ENCODE measurements around the gene PPCDC.
A peak's percentile ranks its signal among the peaks of the same experiment; 100 is the strongest.

PPCDC gene

GRCh38 chr15:75021341-75021740 lies 2.0 kb upstream of the PPCDC start:
- DNase-seq, result no peak
- H3K4me3 ChIP-seq (ENCODE audit: low read depth, low read length), result no peak overlapping the region
- no peaks in the 10 kb centered on the region for H3K27me3 ChIP-seq
- H3K36me3 ChIP-seq, result peaks cover 42% of the 10 kb centered on the region
- TF ChIP-seq CTCF (IDR thresholded peaks at IDR 0.05; ENCODE audit: low read depth, low read length), result no peak
- H3K9me3 ChIP-seq, result no peaks in the 10 kb centered on the region
- H3K4me1 ChIP-seq, result peaks cover 8% of the 10 kb centered on the region

GRCh38 chr15:75022783-75023180 lies 608 bp upstream of the PPCDC start:
- H3K4me1 ChIP-seq, result peaks cover 8% of the 10 kb centered on the region
- TF ChIP-seq CTCF (IDR thresholded peaks at IDR 0.05; ENCODE audit: low read depth, low read length), result no peak
- H3K9me3 ChIP-seq, result no peaks in the 10 kb centered on the region
- no peak for DNase-seq
- H3K4me3 ChIP-seq (ENCODE audit: low read depth, low read length), result no peak overlapping the region; the same call in 1 of the 2 replicates
- no peaks in the 10 kb centered on the region for H3K27me3 ChIP-seq
- peaks cover 28% of the 10 kb centered on the region for H3K36me3 ChIP-seq

DNA sequence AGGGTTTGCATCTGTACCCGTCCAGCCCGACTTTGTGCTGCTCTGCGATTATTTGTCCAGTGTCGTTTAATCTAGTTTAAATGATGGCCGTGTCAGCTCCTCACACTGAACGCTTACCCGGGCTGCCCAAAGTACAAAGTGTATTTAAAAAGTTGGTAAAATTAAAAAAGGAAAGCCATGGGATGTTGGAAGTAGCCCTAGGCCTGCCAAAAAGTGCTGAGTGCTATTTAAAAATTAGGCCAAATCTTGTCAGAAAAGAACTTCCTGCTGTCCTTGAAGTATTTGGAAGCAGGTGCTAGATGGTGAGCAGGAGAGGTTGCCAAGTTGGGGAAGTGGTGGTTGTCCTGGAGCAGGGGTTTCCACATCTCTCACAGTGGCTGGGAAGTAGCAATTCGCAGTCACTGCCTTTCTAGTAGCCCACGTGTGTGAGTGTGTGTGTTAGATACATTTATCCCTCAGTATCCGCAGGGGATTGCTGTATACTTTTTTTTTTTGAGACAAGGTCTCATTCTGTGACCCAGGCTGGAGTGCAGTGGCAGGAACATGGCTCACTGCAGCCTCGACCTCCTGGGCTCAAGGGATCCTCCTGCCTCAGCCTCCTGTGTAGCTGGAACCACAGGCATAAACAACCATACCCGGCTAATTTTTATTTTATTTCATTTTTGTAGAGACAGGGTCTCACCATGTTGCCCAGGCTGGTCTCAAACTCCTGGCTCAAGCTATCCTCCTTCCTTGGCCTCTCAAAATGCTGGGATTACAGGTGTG lies 664 bp downstream of the PPCDC start:
- no peak for DNase-seq
- Histone ChIP-seq H3K36me3 (peaks cover 21% of the 10 kb centered on the region), H3K9me3 (no peaks in the 10 kb centered on the region), H3K4me1 (peaks cover 8% of the 10 kb centered on the region), H3K4me3 (ENCODE audit: low read depth, low read length) (peak overlapping the region; percentile 96), H3K27me3 (no peaks in the 10 kb centered on the region)
- TF ChIP-seq CTCF (IDR thresholded peaks at IDR 0.05; ENCODE audit: low read depth, low read length), result no peak

DNA sequence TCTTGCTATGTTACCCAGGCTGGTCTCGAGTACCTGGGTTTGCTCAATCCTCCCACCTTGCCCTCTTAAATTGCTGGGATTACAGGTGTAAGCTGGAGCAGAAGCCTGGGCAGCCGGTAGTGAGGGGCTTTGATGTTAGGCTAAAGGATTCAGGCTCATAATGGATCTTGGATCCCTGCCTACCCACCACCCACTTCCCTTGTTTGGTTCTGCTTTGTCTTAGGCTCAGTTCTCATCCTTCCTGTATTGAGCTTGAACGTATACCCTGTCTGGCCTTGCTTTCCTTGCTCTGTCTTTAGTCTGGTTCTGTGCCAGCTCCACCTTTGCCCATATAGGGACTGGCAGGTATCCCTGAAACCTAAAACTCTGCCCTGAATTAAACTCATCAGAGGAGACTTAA lies 1.7 kb downstream of the PPCDC start:
- Histone ChIP-seq H3K27me3 (no peaks in the 10 kb centered on the region), H3K9me3 (no peaks in the 10 kb centered on the region), H3K4me3 (ENCODE audit: low read depth, low read length) (no peak overlapping the region), H3K4me1 (peaks cover under 1% of the 10 kb centered on the region), H3K36me3 (peaks cover 14% of the 10 kb centered on the region)
- no peak for DNase-seq
- TF ChIP-seq CTCF (IDR thresholded peaks at IDR 0.05; ENCODE audit: low read depth, low read length), result no peak

DNA sequence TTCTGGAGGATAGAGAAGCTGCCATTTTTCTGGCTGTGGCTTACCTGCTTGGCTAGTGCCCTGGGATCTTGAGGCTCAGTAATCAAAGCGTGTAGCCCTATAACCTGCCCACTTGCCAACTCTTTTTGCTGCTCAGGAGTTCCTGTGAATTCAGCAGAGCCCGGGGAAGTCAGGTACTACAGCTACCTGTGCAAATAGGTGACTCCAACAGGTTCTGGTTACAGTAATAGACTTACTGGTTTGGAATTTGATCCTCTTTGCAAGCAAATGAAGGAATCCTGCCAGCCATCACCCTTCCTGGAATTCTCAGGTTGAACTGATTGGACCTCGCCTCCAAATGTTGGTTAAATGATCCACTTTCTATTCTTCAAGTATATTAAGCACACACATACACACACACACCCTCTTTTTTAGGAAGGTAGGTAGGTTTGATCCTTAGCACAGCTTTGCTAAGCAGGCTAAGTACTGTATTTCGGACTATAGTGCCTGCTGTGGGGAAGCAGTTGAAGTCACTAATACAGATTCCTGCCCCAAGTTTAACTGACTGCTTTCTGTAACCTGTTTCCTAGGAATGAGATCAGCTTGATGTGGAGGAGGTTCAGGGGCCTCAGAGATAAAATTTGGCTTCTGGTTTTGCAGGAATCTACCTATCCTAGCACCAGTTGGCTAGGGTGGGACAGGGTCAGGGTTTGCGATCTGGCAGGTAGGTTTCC lies 2.3 kb downstream of the PPCDC start:
- H3K9me3 ChIP-seq, result no peaks in the 10 kb centered on the region
- H3K4me3 ChIP-seq (ENCODE audit: low read depth, low read length), result no peak overlapping the region
- peaks cover 6% of the 10 kb centered on the region for H3K4me1 ChIP-seq
- peaks cover 10% of the 10 kb centered on the region; the same call in 1 of the 2 replicates for H3K36me3 ChIP-seq
- TF ChIP-seq CTCF (IDR thresholded peaks at IDR 0.05; ENCODE audit: low read depth, low read length), result no peak
- H3K27me3 ChIP-seq, result no peaks in the 10 kb centered on the region
- DNase-seq, result no peak

DNA sequence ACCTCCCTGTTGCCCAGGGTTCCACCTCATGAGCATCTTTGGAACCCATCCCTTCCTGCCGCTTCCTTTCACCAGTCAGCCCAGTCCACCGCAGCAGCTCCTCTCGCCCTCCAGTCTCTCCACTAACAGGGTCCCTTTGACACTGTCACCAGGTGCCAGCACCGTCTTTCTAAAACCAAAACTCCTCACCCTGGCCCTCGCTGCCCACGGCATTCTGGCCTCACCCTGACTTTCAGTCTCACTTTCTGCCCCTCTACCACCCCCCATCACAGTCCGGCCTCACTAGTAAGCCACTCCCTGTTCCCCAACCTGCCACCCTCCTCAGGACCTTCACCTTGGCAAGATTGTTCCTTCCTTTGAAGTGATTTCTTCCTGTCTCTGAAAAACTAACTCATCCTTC lies 4.2 kb downstream of the PPCDC start:
- Histone ChIP-seq H3K4me3 (ENCODE audit: low read depth, low read length) (no peak overlapping the region), H3K27me3 (no peaks in the 10 kb centered on the region), H3K9me3 (no peaks in the 10 kb centered on the region), H3K36me3 (0 out of 2 replicates have a peak, but pooled peaks cover 2% of the 10 kb centered on the region), H3K4me1 (peaks cover 7% of the 10 kb centered on the region)
- no peak for TF ChIP-seq CTCF (IDR thresholded peaks at IDR 0.05; ENCODE audit: low read depth, low read length)
- no peak for DNase-seq
